Measurements from ENCODE around the gene KIF5A.
"Not testable (repeated sequence)": the region's sequence is repeated elsewhere in the genome, so short reads cannot be mapped to it uniquely, and the experiment has no call there.

The KIF5A gene

DNA sequence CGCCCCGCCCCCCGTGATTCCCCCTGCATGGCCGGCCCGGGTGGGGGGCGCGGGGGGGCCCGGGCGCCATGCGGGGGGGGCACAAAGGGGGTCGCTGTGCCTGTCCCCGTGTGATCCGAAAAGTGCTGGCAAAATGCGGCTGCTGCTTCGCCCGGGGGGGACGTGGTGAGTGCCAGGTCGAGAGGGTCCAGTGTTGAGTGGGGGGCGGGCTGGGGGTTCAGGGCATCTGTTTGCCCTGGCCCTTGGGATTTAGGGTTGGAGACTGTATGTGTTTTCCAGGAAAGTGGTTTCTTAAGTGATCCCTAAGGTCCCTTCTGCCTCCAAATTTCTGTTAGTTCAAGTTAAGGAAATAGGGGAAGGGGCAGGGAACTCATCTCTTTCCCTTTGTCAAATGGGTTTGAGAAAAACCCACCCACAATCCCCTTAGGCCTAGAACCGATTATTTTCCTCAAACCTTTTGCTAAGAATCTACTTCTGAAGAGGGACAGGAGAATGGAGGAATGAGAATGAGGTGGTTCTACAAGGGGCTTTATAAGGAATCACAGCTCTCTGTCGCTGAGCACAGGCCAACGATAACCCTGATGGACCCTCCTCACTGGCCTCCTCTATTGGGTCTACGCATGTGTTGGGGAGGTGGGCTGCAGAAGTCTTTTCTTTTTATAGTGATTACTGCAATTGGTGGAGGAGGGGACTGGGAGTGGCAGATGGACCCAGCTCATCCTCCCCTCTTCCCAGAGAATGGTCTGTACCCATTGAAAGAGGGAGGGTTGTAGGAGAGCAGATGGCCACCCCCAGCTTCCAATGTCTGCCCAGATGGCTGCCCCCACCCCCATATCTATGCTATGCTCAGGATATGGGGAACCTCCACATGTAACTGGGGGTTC lies 62.2 kb downstream of the KIF5A start:
- peaks cover 8% of the 10 kb centered on the region for H3K27me3 ChIP-seq (replicated peaks; ENCODE audit: control insufficient read depth, insufficient read depth, low read length, poor library complexity, severe bottlenecking)
- peak overlapping the region; percentile 59 for H3K4me3 ChIP-seq (ENCODE audit: insufficient read depth, low read depth, low read length, poor library complexity, severe bottlenecking)
- no peaks in the 10 kb centered on the region for H3K36me3 ChIP-seq (ENCODE audit: control insufficient read depth, insufficient read depth, low read length)
- H3K4me1 ChIP-seq (ENCODE audit: control insufficient read depth, insufficient read depth, low read length, poor library complexity, severe bottlenecking) = peaks cover 20% of the 10 kb centered on the region
- H3K9me3 ChIP-seq (ENCODE audit: control insufficient read depth, low read length) = no peaks in the 10 kb centered on the region
- no peak for DNase-seq
- H3K27ac ChIP-seq (ENCODE audit: insufficient read depth, low read length, poor library complexity, severe bottlenecking) = no peak overlapping the region

DNA sequence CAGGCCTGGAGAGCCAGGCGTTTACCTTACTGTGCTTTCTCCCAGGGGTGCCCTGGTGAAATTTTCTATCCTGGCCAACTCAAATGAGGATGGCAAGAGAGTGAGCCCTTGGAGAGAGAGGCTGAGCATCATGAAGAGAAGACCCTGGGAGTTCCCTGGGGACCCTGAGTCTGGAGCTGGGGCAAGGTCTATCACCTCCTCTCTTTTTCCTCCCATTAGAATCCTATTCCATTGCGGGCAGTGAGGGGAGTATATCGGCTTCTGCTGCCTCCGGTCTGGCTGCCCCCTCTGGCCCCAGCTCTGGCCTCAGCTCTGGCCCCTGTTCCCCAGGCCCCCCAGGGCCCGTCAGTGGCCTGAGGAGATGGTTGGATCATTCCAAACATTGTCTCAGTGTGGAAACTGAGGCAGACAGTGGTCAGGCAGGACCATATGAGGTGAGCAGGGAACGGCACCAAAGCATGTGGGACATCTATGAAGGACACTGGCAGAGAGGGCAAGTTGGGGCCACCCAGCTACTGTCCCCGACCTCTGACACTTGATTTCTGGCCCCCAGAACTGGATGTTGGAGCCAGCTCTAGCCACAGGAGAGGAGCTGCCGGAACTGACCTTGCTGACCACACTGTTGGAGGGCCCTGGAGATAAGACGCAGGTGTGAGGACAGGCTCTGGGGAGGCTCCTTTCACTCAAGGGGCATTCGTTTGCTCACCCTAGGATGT lies 63.0 kb downstream of the KIF5A start:
- Histone ChIP-seq H3K27me3 (replicated peaks; ENCODE audit: control insufficient read depth, insufficient read depth, low read length, poor library complexity, severe bottlenecking) (peaks cover 14% of the 10 kb centered on the region), H3K27ac (ENCODE audit: insufficient read depth, low read length, poor library complexity, severe bottlenecking) (no peak overlapping the region), H3K36me3 (ENCODE audit: control insufficient read depth, insufficient read depth, low read length) (no peaks in the 10 kb centered on the region), H3K4me3 (ENCODE audit: insufficient read depth, low read depth, low read length, poor library complexity, severe bottlenecking) (no peak overlapping the region), H3K4me1 (ENCODE audit: control insufficient read depth, insufficient read depth, low read length, poor library complexity, severe bottlenecking) (peaks cover 20% of the 10 kb centered on the region), H3K9me3 (ENCODE audit: control insufficient read depth, low read length) (no peaks in the 10 kb centered on the region)
- no peak for DNase-seq

DNA sequence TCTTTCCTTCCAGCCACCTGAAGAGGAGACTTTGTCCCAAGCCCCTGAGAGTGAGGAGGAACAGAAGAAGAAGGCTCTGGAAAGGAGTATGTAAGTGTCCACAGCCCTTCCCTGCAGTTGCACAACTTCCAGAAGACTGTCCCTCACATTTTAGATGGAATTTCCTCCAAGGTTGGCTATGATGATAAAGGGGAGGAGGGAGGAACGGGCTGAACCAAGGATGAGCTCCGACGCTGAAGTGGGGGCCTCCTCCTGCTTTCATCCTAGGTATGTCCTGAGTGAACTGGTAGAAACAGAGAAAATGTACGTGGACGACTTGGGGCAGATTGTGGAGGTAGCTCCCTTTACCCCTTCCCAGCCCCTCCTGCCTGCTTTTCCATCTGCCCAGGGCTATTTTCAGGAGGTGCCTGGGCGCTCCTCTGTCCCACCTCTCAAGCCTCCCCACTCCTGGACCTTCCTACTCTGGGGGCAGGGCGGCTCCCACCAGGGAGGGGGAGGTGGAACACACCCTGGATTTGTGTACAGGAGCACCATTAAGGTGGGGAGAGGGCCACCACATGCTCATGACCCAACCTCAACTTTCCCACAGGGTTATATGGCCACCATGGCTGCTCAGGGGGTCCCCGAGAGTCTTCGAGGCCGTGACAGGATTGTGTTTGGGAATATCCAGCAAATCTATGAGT lies 63.7 kb downstream of the KIF5A start:
- H3K4me3 ChIP-seq (ENCODE audit: insufficient read depth, low read depth, low read length, poor library complexity, severe bottlenecking) = no peak overlapping the region
- peaks cover 17% of the 10 kb centered on the region for H3K27me3 ChIP-seq (replicated peaks; ENCODE audit: control insufficient read depth, insufficient read depth, low read length, poor library complexity, severe bottlenecking)
- no peaks in the 10 kb centered on the region for H3K36me3 ChIP-seq (ENCODE audit: control insufficient read depth, insufficient read depth, low read length)

GRCh38 chr12:57614178-57614947 lies 64.5 kb downstream of the KIF5A start:
- DNase-seq = no peak
- Histone ChIP-seq H3K4me1 (ENCODE audit: control insufficient read depth, insufficient read depth, low read length, poor library complexity, severe bottlenecking) (peaks cover 21% of the 10 kb centered on the region), H3K9me3 (ENCODE audit: control insufficient read depth, low read length) (no peaks in the 10 kb centered on the region), H3K36me3 (ENCODE audit: control insufficient read depth, insufficient read depth, low read length) (no peaks in the 10 kb centered on the region), H3K27me3 (replicated peaks; ENCODE audit: control insufficient read depth, insufficient read depth, low read length, poor library complexity, severe bottlenecking) (peaks cover 24% of the 10 kb centered on the region), H3K4me3 (ENCODE audit: insufficient read depth, low read depth, low read length, poor library complexity, severe bottlenecking) (no peak overlapping the region), H3K27ac (ENCODE audit: insufficient read depth, low read length, poor library complexity, severe bottlenecking) (no peak overlapping the region)

More for the DNA sequence above, 63.7 kb downstream of the KIF5A start:
- H3K9me3 ChIP-seq (ENCODE audit: control insufficient read depth, low read length) = no peaks in the 10 kb centered on the region
- DNase-seq = no peak
- peaks cover 20% of the 10 kb centered on the region for H3K4me1 ChIP-seq (ENCODE audit: control insufficient read depth, insufficient read depth, low read length, poor library complexity, severe bottlenecking)
- H3K27ac ChIP-seq (ENCODE audit: insufficient read depth, low read length, poor library complexity, severe bottlenecking) = no peak overlapping the region

GRCh38 chr12:57614948-57615500 lies 65.2 kb downstream of the KIF5A start:
- Histone ChIP-seq H3K36me3 (ENCODE audit: control insufficient read depth, insufficient read depth, low read length) (no peaks in the 10 kb centered on the region), H3K4me3 (ENCODE audit: insufficient read depth, low read depth, low read length, poor library complexity, severe bottlenecking) (no peak overlapping the region), H3K4me1 (ENCODE audit: control insufficient read depth, insufficient read depth, low read length, poor library complexity, severe bottlenecking) (peaks cover 27% of the 10 kb centered on the region), H3K27me3 (replicated peaks; ENCODE audit: control insufficient read depth, insufficient read depth, low read length, poor library complexity, severe bottlenecking) (peaks cover 30% of the 10 kb centered on the region), H3K9me3 (ENCODE audit: control insufficient read depth, low read length) (no peaks in the 10 kb centered on the region), H3K27ac (ENCODE audit: insufficient read depth, low read length, poor library complexity, severe bottlenecking) (no peak overlapping the region)
- no peak for DNase-seq

- Histone ChIP-seq H3K36me3 (ENCODE audit: control insufficient read depth, insufficient read depth, low read length) (no peaks in the 10 kb centered on the region), H3K27ac (ENCODE audit: insufficient read depth, low read length, poor library complexity, severe bottlenecking) (no peak overlapping the region), H3K27me3 (replicated peaks; ENCODE audit: control insufficient read depth, insufficient read depth, low read length, poor library complexity, severe bottlenecking) (peaks cover 35% of the 10 kb centered on the region), H3K4me3 (ENCODE audit: insufficient read depth, low read depth, low read length, poor library complexity, severe bottlenecking) (no peak overlapping the region), H3K4me1 (ENCODE audit: control insufficient read depth, insufficient read depth, low read length, poor library complexity, severe bottlenecking) (peaks cover 27% of the 10 kb centered on the region), H3K9me3 (ENCODE audit: control insufficient read depth, low read length) (no peaks in the 10 kb centered on the region)
- DNase-seq = no peak
Observed at GRCh38 chr12:57615637-57616036, 65.8 kb downstream of the KIF5A start.

GRCh38 chr12:57616383-57617101 lies 66.7 kb downstream of the KIF5A start:
- DNase-seq = no peak
- peaks cover 27% of the 10 kb centered on the region for H3K4me1 ChIP-seq (ENCODE audit: control insufficient read depth, insufficient read depth, low read length, poor library complexity, severe bottlenecking)
- H3K4me3 ChIP-seq (ENCODE audit: insufficient read depth, low read depth, low read length, poor library complexity, severe bottlenecking) = no peak overlapping the region
- no peaks in the 10 kb centered on the region for H3K9me3 ChIP-seq (ENCODE audit: control insufficient read depth, low read length)
- H3K27ac ChIP-seq (ENCODE audit: insufficient read depth, low read length, poor library complexity, severe bottlenecking) = no peak overlapping the region
- no peaks in the 10 kb centered on the region for H3K36me3 ChIP-seq (ENCODE audit: control insufficient read depth, insufficient read depth, low read length)
- H3K27me3 ChIP-seq (replicated peaks; ENCODE audit: control insufficient read depth, insufficient read depth, low read length, poor library complexity, severe bottlenecking) = peaks cover 41% of the 10 kb centered on the region

DNA sequence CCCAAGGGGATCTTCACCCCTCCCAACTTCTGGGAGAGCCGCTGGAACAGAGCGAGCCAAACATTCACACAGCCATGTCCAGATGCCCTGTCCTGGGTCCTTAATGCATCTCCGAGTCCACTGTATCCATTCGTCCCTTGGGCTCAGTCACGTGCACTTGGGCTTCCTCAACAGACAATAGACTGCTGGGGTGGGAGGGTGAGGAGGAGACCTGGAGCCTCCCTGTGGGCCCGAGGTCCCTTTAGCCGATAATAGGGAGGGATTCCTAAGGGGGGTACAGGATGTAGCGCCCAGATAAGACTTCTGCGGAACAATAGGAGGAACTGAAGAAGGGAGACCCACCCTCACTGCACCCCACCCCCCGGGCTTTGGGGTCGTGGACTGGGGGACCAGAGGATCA lies 68.1 kb downstream of the KIF5A start:
- H3K4me1 ChIP-seq (ENCODE audit: control insufficient read depth, insufficient read depth, low read length, poor library complexity, severe bottlenecking) = peaks cover 27% of the 10 kb centered on the region

DNA sequence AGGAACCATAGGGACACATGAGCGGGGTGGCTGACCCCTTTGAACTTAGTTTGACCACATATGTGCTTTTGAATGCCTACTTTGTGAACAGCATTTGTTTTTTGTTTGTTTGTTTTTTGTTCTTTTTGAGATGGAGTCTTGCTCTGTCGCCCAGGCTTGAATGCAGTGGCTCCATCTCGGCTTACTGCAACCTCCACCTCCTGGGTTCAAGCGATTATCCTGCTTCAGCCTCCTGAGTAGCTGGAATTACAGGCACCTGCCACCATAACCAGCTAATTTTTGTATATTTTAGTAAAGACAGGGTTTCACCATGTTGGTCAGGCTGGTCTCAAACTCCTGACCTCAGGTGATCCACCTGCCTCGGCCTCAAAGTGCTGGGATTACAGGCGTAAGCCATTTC lies 68.6 kb downstream of the KIF5A start:
- Histone ChIP-seq H3K4me1 (ENCODE audit: control insufficient read depth, insufficient read depth, low read length, poor library complexity, severe bottlenecking) (peaks cover 27% of the 10 kb centered on the region), H3K27me3 (replicated peaks; ENCODE audit: control insufficient read depth, insufficient read depth, low read length, poor library complexity, severe bottlenecking) (peaks cover 56% of the 10 kb centered on the region)
- not testable (repeated sequence) for H3K36me3 ChIP-seq (ENCODE audit: control insufficient read depth, insufficient read depth, low read length); DNase-seq; H3K9me3 ChIP-seq (ENCODE audit: control insufficient read depth, low read length); H3K27ac ChIP-seq (ENCODE audit: insufficient read depth, low read length, poor library complexity, severe bottlenecking); H3K4me3 ChIP-seq (ENCODE audit: insufficient read depth, low read depth, low read length, poor library complexity, severe bottlenecking)

More for the DNA sequence above, 68.1 kb downstream of the KIF5A start:
- no peak for DNase-seq
- no peaks in the 10 kb centered on the region for H3K9me3 ChIP-seq (ENCODE audit: control insufficient read depth, low read length)
- H3K4me3 ChIP-seq (ENCODE audit: insufficient read depth, low read depth, low read length, poor library complexity, severe bottlenecking) = no peak overlapping the region
- H3K27ac ChIP-seq (ENCODE audit: insufficient read depth, low read length, poor library complexity, severe bottlenecking) = no peak overlapping the region
- no peaks in the 10 kb centered on the region for H3K36me3 ChIP-seq (ENCODE audit: control insufficient read depth, insufficient read depth, low read length)
- peaks cover 51% of the 10 kb centered on the region for H3K27me3 ChIP-seq (replicated peaks; ENCODE audit: control insufficient read depth, insufficient read depth, low read length, poor library complexity, severe bottlenecking)

All from effector memory CD4-positive, alpha-beta T cell (primary cell).